C4-2B (cell line): Measurements from ENCODE around the gene CYSTM1.

Experiments used
- CTCF ChIP-seq: fragments of 450-650 bp; conservative IDR thresholded peaks from 2 replicates; pipeline ENCODE4 v1.5.1; 2017; ENCODE audit warnings: mild to moderate bottlenecking
- ZFX ChIP-seq: fragments of 450-650 bp; IDR thresholded peaks from 2 replicates; pipeline ENCODE4 v1.6.1; 2017

- TF ChIP-seq CTCF: no peak
- no peak for TF ChIP-seq ZFX
Measured at GRCh38 chr5:140256726-140257125, 81.7 kb downstream of the CYSTM1 start.
